Glomerular endothelial cell (primary cell): ENCODE data around the gene FKBP6. TPM values are rescaled to one million over a fixed set of nuclear protein-coding genes. Genes with fewer than 3 reads are reported as not detected.
"Not testable (repeated sequence)": the region's sequence is repeated elsewhere in the genome, so short reads cannot be mapped to it uniquely, and the experiment has no call there.

Source experiments
- DNase-seq: peaks from one replicate; pipeline ENCODE4 v3.0.0-alpha.2; 2011; ENCODE audit warnings: low read depth, low spot score; ENCODE audit errors: extremely low read depth
- total RNA-seq: library from RNA; depleted of rRNA; stranded (reverse); fragments of >200 nt; gene quantifications from 2 replicates; pipeline ENCODE4 v1.2.3, GENCODE V29; 2015

The FKBP6 gene
- total RNA-seq, 1 donor from 2014 or later: not detected

- not testable (repeated sequence) for DNase-seq
Observed at GRCh38 chr7:73323434-73324080, 4.4 kb upstream of the FKBP6 start.

GRCh38 chr7:73324081-73324845 lies 3.7 kb upstream of the FKBP6 start:
- DNase-seq: not testable (repeated sequence)

- not testable (repeated sequence) for DNase-seq
Observed at GRCh38 chr7:73325424-73325823, 2.5 kb upstream of the FKBP6 start.

GRCh38 chr7:73327449-73327848 lies 512 bp upstream of the FKBP6 start:
- not testable (repeated sequence) for DNase-seq

GRCh38 chr7:73328696-73329095 lies 735 bp downstream of the FKBP6 start:
- DNase-seq: no peak

GRCh38 chr7:73329861-73330581 lies 2.1 kb downstream of the FKBP6 start:
- DNase-seq: no peak

- DNase-seq: no peak
Observed at GRCh38 chr7:73330772-73331171, 2.8 kb downstream of the FKBP6 start.

- no peak for DNase-seq
Observed at GRCh38 chr7:73332447-73332846, 4.5 kb downstream of the FKBP6 start.

GRCh38 chr7:73338321-73338720 lies 10.4 kb downstream of the FKBP6 start:
- DNase-seq: no peak

- DNase-seq: no peak
Observed at GRCh38 chr7:73340514-73340913, 12.6 kb downstream of the FKBP6 start.

- no peak for DNase-seq
Observed at GRCh38 chr7:73341877-73342276, 13.9 kb downstream of the FKBP6 start.

GRCh38 chr7:73342645-73343044 lies 14.7 kb downstream of the FKBP6 start:
- peak; percentile 23 for DNase-seq

GRCh38 chr7:73343671-73344380 lies 15.9 kb downstream of the FKBP6 start:
- no peak for DNase-seq

- no peak for DNase-seq
Observed at GRCh38 chr7:73345538-73345937, 17.6 kb downstream of the FKBP6 start.

- DNase-seq: no peak
Observed at GRCh38 chr7:73345951-73346350, 18.0 kb downstream of the FKBP6 start.

- DNase-seq: no peak
Observed at GRCh38 chr7:73349763-73350162, 21.8 kb downstream of the FKBP6 start.

- no peak for DNase-seq
Observed at GRCh38 chr7:73350306-73351068, 22.5 kb downstream of the FKBP6 start.

- DNase-seq: peak; percentile 16
Observed at GRCh38 chr7:73351447-73352167, 23.6 kb downstream of the FKBP6 start.

- no peak for DNase-seq
Observed at GRCh38 chr7:73352784-73353183, 24.8 kb downstream of the FKBP6 start.

GRCh38 chr7:73353243-73353642 lies 25.3 kb downstream of the FKBP6 start:
- DNase-seq: no peak
